Loucy (cell line): Measurements from ENCODE around the gene FLRT3.

Experiments
- H2AFZ ChIP-seq: fragments of 200-600 bp; sonication (generic); 2 replicates; pipeline ENCODE4 v1.6.0; 2016; ENCODE audit warnings: antibody characterized with exemption, mild to moderate bottlenecking, low read length, moderate library complexity
- H3F3A ChIP-seq: fragments of 200-600 bp; 2 replicates; pipeline ENCODE4 v1.6.0; 2016; ENCODE audit warnings: antibody characterized with exemption, low read depth, mild to moderate bottlenecking
- H3K27me3 ChIP-seq: fragments of 200-600 bp; sonication (generic); 2 replicates; pipeline ENCODE4 v1.6.1; 2014; ENCODE audit warnings: low read length, mild to moderate bottlenecking; ENCODE audit not compliant: insufficient read depth, poor library complexity, severe bottlenecking
- H3K36me3 ChIP-seq: fragments of 200-600 bp; sonication (generic); 2 replicates; pipeline ENCODE4 v1.6.1; 2016; ENCODE audit warnings: low read length; ENCODE audit not compliant: insufficient read depth
- H3K4me1 ChIP-seq: fragments of 200-600 bp; sonication (generic); 2 replicates; pipeline ENCODE4 v1.5.1; 2014; ENCODE audit warnings: low read length, mild to moderate bottlenecking; ENCODE audit not compliant: insufficient read depth, poor library complexity, severe bottlenecking
- H3K4me2 ChIP-seq: fragments of 200-600 bp; sonication (generic); 2 replicates; pipeline ENCODE4 v1.6.0; 2014; ENCODE audit warnings: antibody characterized with exemption, low read length, low read depth, mild to moderate bottlenecking; ENCODE audit not compliant: poor library complexity, severe bottlenecking
- H3K4me3 ChIP-seq: fragments of 200-600 bp; sonication (generic); 2 replicates; pipeline ENCODE4 v1.5.1; 2014; ENCODE audit warnings: low read length, mild to moderate bottlenecking, mixed read lengths; ENCODE audit not compliant: poor library complexity, severe bottlenecking
- H3K79me2 ChIP-seq: fragments of 200-600 bp; sonication (generic); 2 replicates; pipeline ENCODE4 v1.6.1; 2014; ENCODE audit warnings: low read length; ENCODE audit not compliant: insufficient read depth
- H3K9ac ChIP-seq: fragments of 200-600 bp; sonication (generic); 2 replicates; pipeline ENCODE4 v1.6.0; 2014; ENCODE audit warnings: mild to moderate bottlenecking, low read depth, low read length, moderate library complexity; ENCODE audit not compliant: poor library complexity, severe bottlenecking
- H3K9me2 ChIP-seq: fragments of 200-600 bp; sonication (generic); replicated peaks from 2 replicates; pipeline ENCODE4 v1.6.1; 2016; ENCODE audit warnings: low read depth, low read length, mixed read lengths
- H3K9me3 ChIP-seq: fragments of 200-600 bp; sonication (generic); 2 replicates; pipeline ENCODE4 v1.6.1; 2014; ENCODE audit warnings: mild to moderate bottlenecking, antibody characterized with exemption, low read length, low read depth; ENCODE audit not compliant: insufficient read depth
- H4K20me1 ChIP-seq: fragments of 200-600 bp; sonication (generic); 2 replicates; pipeline ENCODE4 v1.6.0; 2014; ENCODE audit warnings: antibody characterized with exemption, low read length, mild to moderate bottlenecking; ENCODE audit not compliant: insufficient read depth, poor library complexity, severe bottlenecking
- CTCF ChIP-seq: fragments of 200-600 bp; sonication (generic); conservative IDR thresholded peaks from 2 replicates; pipeline ENCODE4 v1.5.1; 2014; ENCODE audit warnings: mild to moderate bottlenecking, antibody characterized with exemption, low read length
- EZH2phosphoT487 ChIP-seq: fragments of 200-600 bp; IDR thresholded peaks from 2 replicates; pipeline ENCODE4 v1.6.1; 2018; ENCODE audit warnings: antibody characterized with exemption, mild to moderate bottlenecking, moderate library complexity, borderline replicate concordance

FLRT3 gene

GRCh38 chr20:14284443-14284842 is 53.0 kb downstream of the FLRT3 start:
- no peaks in the 10 kb centered on the region for H3F3A ChIP-seq
- no peaks in the 10 kb centered on the region for H3K4me1 ChIP-seq
- TF ChIP-seq CTCF, result no peak
- TF ChIP-seq EZH2phosphoT487, result no peak
- H3K9ac ChIP-seq, result no peak overlapping the region
- H3K4me3 ChIP-seq, result no peak overlapping the region
- no peak overlapping the region for H2AFZ ChIP-seq
- H3K4me2 ChIP-seq, result no peak overlapping the region
- H3K27me3 ChIP-seq, result no peaks in the 10 kb centered on the region
- no peaks in the 10 kb centered on the region for H3K79me2 ChIP-seq
- no peaks in the 10 kb centered on the region for H3K9me3 ChIP-seq
- H3K9me2 ChIP-seq, result no peaks in the 10 kb centered on the region
- no peaks in the 10 kb centered on the region for H3K36me3 ChIP-seq
- no peaks in the 10 kb centered on the region for H4K20me1 ChIP-seq

GRCh38 chr20:14282140-14282539 is 55.3 kb downstream of the FLRT3 start:
- no peaks in the 10 kb centered on the region for H3K4me1 ChIP-seq
- no peaks in the 10 kb centered on the region for H3K9me3 ChIP-seq
- no peak overlapping the region for H2AFZ ChIP-seq
- H3F3A ChIP-seq, result no peaks in the 10 kb centered on the region
- no peaks in the 10 kb centered on the region for H3K27me3 ChIP-seq
- no peak overlapping the region for H3K4me3 ChIP-seq
- no peak overlapping the region for H3K9ac ChIP-seq
- no peaks in the 10 kb centered on the region for H3K36me3 ChIP-seq
- H3K79me2 ChIP-seq, result no peaks in the 10 kb centered on the region
- no peaks in the 10 kb centered on the region for H4K20me1 ChIP-seq
- no peak overlapping the region for H3K4me2 ChIP-seq
- TF ChIP-seq EZH2phosphoT487 (no peak), CTCF (no peak)
- no peaks in the 10 kb centered on the region for H3K9me2 ChIP-seq
